Stimulated activated naive CD4-positive, alpha-beta T cell (primary cell): ENCODE measurements around the gene SLC13A2.
A peak's percentile ranks its signal among the peaks of the same experiment; 100 is the strongest.

Experiments used
- DNase-seq, 6 experiments: peaks; one replicate each; lab custom pipeline; 2025; lab: John Stamatoyannopoulos, UW

Gene SLC13A2

GRCh38 chr17:28493460-28493859, 20.0 kb downstream of the SLC13A2 start:
- DNase-seq: no peak

- peak; percentile 31 to 79 (median 70) for DNase-seq
These were observed 21.2 kb downstream of the SLC13A2 start for GRCh38 chr17:28494445-28495188.

- no peak for DNase-seq
These were observed 22.2 kb downstream of the SLC13A2 start for GRCh38 chr17:28495635-28496034.

- DNase-seq: no peak
These were observed 24.5 kb downstream of the SLC13A2 start for GRCh38 chr17:28497931-28498330.

GRCh38 chr17:28498652-28499363, 25.4 kb downstream of the SLC13A2 start:
- no peak for DNase-seq

GRCh38 chr17:28499364-28499664, 25.9 kb downstream of the SLC13A2 start:
- DNase-seq: no peak

GRCh38 chr17:28499684-28500357, 26.4 kb downstream of the SLC13A2 start:
- no peak for DNase-seq

GRCh38 chr17:28500712-28501379, 27.4 kb downstream of the SLC13A2 start:
- DNase-seq: no peak

- DNase-seq: no peak
These were observed 28.2 kb downstream of the SLC13A2 start for GRCh38 chr17:28501421-28502284.

- DNase-seq: no peak
These were observed 30.0 kb downstream of the SLC13A2 start for GRCh38 chr17:28503420-28503819.

- DNase-seq: no peak
These were observed 32.7 kb downstream of the SLC13A2 start, which contains the start of gene FOXN1 for GRCh38 chr17:28505986-28506665. FOXN1 (plus strand) TSS chr17:28506348; CDS start chr17:28523970, 17,622 bp downstream.

- no peak for DNase-seq
These were observed 33.5 kb downstream of the SLC13A2 start for GRCh38 chr17:28506763-28507487.

- no peak for DNase-seq
These were observed 34.2 kb downstream of the SLC13A2 start for GRCh38 chr17:28507567-28508203.

- no peak for DNase-seq
These were observed 34.8 kb downstream of the SLC13A2 start for GRCh38 chr17:28508211-28508724.

GRCh38 chr17:28509789-28510188, 36.3 kb downstream of the SLC13A2 start:
- DNase-seq: no peak

GRCh38 chr17:28511858-28512461, 38.5 kb downstream of the SLC13A2 start:
- no peak for DNase-seq

GRCh38 chr17:28513476-28513875, 40.0 kb downstream of the SLC13A2 start:
- DNase-seq: no peak

- no peak for DNase-seq
These were observed 41.1 kb downstream of the SLC13A2 start for GRCh38 chr17:28514561-28515002.

- DNase-seq: no peak
These were observed 42.1 kb downstream of the SLC13A2 start for GRCh38 chr17:28515518-28515917.
